ENCODE results near the gene ATP6V1C2. TPM values are rescaled to one million over a fixed set of nuclear protein-coding genes. Genes with fewer than 3 reads are reported as not detected.
A peak's percentile ranks its signal among the peaks of the same experiment; 100 is the strongest.
"Not testable (repeated sequence)": the region's sequence is repeated elsewhere in the genome, so short reads cannot be mapped to it uniquely, and the experiment has no call there.

ATP6V1C2 gene
- total RNA-seq, 1 donor from 2014 or later: 12.1 TPM

DNA sequence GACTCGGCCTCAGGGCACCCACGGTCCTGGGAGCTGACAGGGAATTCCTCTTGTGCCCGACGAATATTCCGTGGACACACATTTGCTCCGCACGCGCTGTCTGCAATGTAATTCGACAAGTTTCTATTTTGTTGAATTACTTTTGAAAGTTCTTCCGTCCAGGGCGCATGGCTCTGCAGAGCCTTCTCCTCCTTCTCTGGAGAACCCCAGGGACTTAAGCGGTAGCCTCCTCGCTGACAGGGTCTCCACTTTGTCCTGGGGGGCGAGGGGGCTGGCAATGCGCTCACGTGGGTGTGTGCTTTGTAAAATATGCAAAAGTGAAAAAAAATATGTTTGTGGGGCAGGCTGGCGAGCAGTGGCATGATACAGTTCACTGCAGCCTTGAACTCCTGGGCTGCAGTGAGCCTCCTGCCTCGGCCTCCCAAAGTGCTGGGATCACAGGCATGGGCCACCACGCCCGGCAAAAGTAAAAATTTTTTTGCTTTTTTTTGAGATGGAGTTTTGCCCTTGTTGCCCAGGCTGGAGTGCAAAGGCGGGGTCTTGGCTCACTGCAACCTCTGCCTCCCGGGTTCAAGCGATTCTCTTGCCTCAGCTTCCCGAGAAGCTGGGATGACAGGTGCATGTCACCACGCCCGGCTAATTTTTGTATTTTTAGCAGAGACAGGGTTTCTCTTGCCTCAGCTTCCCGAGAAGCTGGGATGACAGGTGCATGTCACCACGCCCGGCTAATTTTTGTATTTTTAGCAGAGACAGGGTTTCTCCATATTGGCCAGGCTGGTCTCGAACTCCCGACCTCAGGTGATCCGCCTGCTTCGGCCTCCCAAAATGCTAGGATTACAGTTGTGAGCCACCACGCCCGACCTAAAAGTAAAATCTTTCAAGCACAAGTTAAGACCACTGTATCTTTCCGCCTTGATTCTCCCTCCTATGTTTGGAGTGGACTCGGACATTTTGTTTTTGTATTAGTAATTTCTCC is 92.0 kb downstream of the ATP6V1C2 start:
- not testable (repeated sequence) for DNase-seq

GRCh38 chr2:10814142-10814541 is 92.7 kb downstream of the ATP6V1C2 start:
- no peak for DNase-seq

DNA sequence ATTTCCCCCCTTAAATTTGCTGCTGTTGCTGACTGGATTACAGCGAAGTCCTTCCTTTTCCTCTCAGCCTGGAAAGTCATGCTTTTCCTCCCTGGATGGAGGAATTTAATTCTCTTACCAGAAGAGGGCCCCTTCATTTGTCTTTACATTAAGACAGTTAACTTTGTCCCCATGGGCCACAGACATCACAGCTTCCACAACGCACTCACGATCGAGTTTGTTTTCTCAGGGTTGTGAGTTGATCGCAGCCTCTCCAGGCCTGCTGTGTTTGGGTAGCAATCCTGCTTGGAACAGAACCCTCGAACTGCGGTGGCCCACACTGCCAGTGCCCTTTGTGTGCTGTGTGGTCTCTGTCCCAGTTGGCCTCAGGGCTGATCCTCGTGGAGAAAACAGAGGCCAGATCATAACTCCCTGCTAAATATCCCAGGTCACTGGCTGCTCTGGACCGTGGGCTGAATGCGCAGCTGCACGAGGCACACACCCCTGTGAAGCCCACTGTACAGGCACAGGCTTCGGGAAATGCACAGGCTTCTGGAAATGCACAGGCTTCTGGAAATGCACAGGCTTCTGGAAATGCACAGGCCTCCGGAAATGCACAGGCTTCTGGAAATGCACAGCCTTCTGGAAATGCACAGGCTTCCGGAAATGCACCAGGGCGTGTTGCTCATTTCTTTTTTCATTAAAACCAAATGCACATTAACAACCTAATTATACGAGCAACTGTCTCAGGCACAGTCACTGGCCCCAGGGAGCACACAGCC is 93.3 kb downstream of the ATP6V1C2 start:
- DNase-seq: peak; percentile 26

DNA sequence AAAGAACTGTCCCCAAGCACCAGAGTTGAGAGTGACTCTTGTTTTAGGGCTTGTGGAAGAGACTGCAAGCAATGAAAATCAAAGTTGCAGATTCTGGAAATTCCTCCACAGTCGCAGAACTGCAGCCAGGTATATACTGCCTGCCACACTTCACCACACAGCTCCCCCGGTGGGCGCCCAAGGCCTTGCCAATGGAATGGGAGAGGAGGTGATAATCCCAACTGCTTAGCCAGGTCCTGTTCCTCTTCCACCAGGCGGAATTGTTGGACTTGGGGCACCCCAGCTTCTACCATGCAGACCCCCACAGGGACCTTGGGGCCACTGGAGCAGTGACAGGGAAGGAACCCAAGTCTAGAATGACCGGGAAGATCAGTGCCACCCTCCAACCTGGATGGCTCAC is 96.0 kb downstream of the ATP6V1C2 start:
- DNase-seq: no peak

DNA sequence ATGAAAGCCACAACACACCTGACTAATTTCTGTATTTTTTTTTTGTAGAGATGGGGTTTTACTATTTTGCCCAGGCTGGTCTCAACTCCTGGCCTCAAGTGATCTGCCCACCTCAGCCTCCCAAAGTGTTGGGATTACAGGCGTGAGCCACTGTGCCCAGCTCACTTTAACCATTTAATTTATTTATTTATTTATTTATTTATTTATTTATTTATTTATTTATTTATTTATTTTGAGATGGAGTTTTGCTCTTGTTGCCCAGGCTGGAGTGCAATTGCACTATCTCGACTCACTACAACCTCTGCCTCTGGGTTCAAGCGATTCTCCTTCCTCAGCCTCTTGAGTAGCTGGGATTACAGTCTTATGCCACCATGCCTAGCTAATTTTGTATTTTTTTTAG is 96.9 kb downstream of the ATP6V1C2 start:
- not testable (repeated sequence) for DNase-seq

- DNase-seq: no peak
Measured at GRCh38 chr2:10818984-10819383, 97.6 kb downstream of the ATP6V1C2 start.

- no peak for DNase-seq
Measured at GRCh38 chr2:10819714-10820314, 98.4 kb downstream of the ATP6V1C2 start.

DNA sequence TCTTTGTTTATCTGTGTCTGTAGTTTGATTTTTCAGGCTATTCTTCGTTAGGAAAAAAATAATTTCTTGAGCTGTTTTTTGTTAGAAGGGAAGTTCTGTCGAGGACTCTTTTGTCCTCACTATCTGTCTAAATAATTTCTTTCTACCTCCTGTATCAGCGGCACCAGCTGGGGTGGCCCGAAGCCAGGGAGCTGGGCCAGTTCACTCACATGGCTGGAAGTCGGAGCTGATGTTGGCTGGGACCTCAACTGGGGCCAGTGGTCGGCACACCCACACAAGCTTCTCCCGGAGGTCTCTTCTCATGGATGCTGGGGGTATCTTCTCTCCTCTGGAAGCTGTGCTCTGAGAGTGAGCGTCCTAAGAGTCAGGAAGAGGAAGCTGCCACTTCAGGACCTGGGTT is 99.1 kb downstream of the ATP6V1C2 start:
- DNase-seq: no peak

- no peak for DNase-seq
Measured at GRCh38 chr2:10820978-10821695, 99.7 kb downstream of the ATP6V1C2 start.

GRCh38 chr2:10824191-10824590 is 102.8 kb downstream of the ATP6V1C2 start:
- no peak for DNase-seq

DNA sequence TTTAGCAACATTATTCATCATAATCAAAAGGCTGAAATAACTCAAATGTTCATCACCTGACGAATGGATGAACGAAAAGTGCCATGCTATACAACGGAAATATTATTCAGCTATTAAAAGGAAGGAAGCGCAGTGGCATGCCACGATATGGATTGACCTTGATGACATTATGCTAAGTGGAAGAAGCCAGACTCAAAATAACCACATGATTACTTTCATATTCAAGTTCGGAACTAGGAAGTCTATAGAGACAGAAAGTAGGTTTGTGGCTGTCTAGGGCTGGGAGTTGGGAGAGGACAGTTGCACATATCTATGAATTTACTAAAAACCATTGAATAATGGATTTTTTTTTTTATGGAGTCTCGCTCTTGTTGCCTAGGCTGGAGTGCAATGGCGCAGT is 104.6 kb downstream of the ATP6V1C2 start:
- no peak for DNase-seq

DNA sequence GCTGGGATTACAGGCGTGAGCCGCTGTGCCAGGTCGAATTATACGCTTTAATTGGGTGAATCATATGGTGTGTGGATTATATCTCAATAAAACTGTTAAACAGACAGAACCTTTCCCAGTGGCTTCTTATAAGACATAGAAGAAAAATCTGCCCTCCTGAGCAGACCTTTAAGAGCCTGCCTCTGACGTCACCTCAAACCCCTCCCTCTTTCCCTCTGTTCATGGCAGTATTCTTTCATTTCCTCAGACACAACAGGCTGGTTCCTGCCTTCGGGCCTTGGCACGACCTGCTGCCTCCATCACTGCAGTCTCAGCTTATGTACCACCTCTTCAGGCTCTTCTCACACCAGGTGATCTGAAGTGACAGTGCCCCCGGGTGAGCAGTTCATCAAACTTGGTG is 105.2 kb downstream of the ATP6V1C2 start:
- DNase-seq: no peak

GRCh38 chr2:10828346-10828745 is 106.9 kb downstream of the ATP6V1C2 start:
- DNase-seq: no peak

GRCh38 chr2:10829299-10829698 is 107.9 kb downstream of the ATP6V1C2 start:
- no peak for DNase-seq

- no peak for DNase-seq
Measured at GRCh38 chr2:10830203-10830602, 108.8 kb downstream of the ATP6V1C2 start.

GRCh38 chr2:10830641-10831399 is 109.4 kb downstream of the ATP6V1C2 start:
- DNase-seq: no peak

DNA sequence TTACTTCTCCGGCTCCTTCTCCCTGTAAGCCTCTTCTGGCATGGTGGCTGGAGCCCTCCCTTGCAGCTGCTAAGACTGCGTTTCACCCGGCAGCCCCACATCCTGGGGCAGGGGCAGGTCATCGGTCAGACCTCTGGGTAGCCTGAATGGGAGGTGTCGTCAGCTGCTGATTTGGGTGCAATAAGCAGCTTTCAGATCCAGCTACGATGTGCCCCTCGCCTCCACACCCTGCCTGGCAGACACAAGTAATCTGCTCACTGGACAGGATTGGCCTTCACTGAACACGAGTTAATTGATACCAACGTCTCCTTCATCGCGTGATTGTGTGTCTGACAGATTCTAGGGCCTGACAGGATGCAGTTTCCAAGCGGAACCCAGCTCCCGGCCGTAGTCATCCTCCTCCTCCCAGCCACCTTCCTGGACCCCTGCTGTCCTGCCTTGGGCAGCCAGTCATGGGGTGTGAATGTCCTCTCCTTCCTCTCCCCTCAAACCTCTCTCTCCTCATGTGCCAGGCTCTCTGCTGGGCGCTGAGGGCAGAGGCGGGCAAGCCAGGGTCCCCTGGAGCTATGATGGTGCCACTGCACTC is 110.1 kb downstream of the ATP6V1C2 start:
- no peak for DNase-seq

DNA sequence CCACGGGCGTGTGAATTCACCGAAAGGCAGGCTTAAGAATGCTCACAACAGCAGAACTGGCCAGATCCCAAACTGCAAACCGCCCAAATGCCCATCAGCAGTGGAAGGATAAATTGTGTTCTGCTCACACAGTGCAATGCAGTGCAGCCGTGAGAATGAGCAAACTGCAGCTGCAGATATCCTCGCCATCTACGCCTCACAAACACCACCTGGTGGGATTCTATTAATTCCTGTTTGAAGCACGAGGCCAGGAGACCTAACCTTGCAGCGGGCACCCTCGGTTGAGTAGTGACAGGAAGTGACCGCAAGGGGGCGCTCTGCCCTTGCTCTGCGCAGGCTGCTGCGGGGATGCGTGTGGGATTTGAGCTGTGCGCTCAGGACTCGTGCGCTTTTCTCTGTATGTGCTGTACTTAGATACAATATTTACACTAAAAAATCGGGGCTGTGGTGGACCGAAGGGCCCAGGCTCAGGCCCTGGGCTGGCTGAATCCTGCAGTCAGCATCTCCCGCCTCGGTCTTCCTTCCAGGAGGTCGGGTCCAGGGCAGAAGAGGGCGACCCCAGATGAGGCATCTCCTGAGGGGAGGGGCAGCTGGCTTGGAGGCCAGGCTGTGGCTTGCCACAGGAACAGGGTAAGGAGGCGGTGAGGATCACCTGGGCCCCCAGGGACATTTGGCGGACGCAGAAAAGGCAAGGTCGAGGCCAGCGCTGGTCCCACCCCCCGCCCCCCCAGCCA is 110.9 kb downstream of the ATP6V1C2 start:
- DNase-seq: peak; percentile 91

DNA sequence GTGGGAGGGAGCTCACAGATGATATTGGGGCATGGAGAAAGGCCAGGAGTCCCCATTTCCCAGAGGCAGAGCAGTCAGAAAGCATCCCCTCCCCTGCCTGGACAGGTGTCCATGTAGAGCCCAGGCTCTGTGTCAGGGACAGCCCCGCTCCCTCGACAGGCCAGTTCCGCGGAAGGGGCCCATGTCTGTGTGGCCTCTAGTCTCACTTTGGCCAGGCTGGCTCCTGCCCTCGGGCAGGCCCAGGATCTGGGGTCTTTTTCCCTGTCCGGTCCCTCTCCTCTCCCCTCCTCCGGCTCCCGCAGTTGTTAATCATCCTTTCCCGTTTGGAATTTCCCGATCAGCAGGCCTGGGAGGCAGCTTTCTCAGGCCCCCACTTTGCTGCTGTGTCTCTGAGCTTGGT is 111.6 kb downstream of the ATP6V1C2 start:
- no peak for DNase-seq

- DNase-seq: no peak
Measured at GRCh38 chr2:10834068-10834655, 112.7 kb downstream of the ATP6V1C2 start.

Data from tongue (tissue), 2 donors.